ENCODE results near the gene CC2D2A.

CC2D2A gene

DNA sequence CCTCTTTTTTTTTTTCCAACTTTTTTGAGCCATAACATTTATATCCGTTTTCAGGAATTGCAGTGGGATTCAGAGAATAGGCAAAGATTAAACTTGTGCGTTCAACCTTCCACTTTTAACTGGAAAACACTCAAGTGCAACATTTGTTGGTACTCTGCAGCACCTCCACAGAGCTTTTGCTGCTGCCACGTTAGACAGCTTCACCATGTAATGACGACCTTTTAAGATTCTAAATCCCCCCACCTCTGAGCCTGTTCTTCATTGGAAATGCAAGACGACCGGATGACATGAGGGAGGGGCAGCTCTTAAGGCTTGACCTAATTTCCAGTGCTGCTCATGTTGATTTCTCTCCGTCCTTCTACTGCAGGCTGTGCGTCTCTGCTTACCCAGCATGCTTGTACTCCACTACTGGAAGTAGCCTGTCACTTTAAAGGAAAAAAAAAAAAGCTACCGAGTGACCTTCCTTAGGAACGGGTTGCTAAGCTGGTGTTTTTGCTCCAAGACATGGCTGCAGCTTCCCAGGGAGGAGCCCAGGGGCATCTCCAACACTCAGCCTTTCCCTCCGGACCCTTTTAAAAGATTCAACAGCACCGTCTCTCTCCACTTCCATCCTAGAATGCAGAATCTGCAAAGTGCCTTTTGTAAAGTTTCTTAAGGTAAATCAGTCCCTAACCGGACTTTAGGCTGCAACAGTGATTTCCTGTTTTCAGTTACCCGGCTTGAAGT is at the start of gene CC2D2A:
CC2D2A (plus strand) TSS at position 481 of the 726 bp plus-strand sequence. CDS start 6,051 bp downstream, outside the sequence.
- Histone ChIP-seq H3F3A (ENCODE audit: insufficient read depth) (no peaks in the 10 kb centered on the region), H3K79me2 (ENCODE audit: insufficient read depth, low read length) (no peaks in the 10 kb centered on the region), H3K4me2 (ENCODE audit: low read depth, low read length, poor library complexity, severe bottlenecking) (no peak within 1 kb of the TSS), H3K9me3 (ENCODE audit: insufficient read depth, low read length) (no peaks in the 10 kb centered on the region), H3K36me3 (ENCODE audit: low read length) (no peaks in the 10 kb centered on the region), H3K4me3 (ENCODE audit: insufficient read depth, low read length, poor library complexity, severe bottlenecking) (no peak within 1 kb of the TSS), H3K27me3 (ENCODE audit: low read length) (no peaks in the 10 kb centered on the region), H4K20me1 (ENCODE audit: low read depth, low read length) (no peaks in the 10 kb centered on the region), H3K9me2 (replicated peaks; ENCODE audit: insufficient read depth, low read length) (no peaks in the 10 kb centered on the region), H2AFZ (ENCODE audit: low read depth, low read length, severe bottlenecking) (no peak within 1 kb of the TSS), H3K9ac (ENCODE audit: low read length) (no peak within 1 kb of the TSS), H3K27ac (ENCODE audit: low read depth, low read length) (no peak within 1 kb of the TSS)
- TF ChIP-seq EZH2phosphoT487 (conservative IDR thresholded peaks at IDR 0.05; ENCODE audit: low read length): no peak
- TF ChIP-seq, protein P1, sequence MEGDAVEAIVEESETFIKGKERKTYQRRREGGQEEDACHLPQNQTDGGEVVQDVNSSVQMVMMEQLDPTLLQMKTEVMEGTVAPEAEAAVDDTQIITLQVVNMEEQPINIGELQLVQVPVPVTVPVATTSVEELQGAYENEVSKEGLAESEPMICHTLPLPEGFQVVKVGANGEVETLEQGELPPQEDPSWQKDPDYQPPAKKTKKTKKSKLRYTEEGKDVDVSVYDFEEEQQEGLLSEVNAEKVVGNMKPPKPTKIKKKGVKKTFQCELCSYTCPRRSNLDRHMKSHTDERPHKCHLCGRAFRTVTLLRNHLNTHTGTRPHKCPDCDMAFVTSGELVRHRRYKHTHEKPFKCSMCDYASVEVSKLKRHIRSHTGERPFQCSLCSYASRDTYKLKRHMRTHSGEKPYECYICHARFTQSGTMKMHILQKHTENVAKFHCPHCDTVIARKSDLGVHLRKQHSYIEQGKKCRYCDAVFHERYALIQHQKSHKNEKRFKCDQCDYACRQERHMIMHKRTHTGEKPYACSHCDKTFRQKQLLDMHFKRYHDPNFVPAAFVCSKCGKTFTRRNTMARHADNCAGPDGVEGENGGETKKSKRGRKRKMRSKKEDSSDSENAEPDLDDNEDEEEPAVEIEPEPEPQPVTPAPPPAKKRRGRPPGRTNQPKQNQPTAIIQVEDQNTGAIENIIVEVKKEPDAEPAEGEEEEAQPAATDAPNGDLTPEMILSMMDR (IDR thresholded peaks at IDR 0.05; ENCODE audit: insufficient read depth, low read length, poor library complexity, severe bottlenecking): no peak

DNA sequence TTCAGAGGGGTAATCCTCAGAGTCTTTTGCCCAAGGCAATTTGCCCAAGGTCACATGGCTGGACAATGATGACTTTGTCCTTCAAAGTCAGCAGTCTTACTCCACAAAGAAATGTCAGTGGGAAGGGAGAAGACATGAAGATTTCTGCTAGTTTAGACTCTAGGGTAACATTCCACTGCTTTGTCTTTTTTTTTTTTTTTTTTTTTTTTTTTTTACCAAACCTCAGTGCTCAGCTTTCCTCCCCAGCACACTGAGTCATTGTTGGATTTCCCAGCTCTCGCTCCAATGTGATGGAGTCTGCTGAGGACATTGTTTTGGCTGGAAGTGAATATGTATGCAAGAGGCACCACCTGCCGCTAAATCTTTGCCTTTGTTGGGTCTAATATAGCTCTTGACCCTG is 49.0 kb upstream of the CC2D2A start:
- Histone ChIP-seq H3K9me2 (replicated peaks; ENCODE audit: insufficient read depth, low read length) (no peaks in the 10 kb centered on the region), H2AFZ (ENCODE audit: low read depth, low read length, severe bottlenecking) (no peak overlapping the region), H3K36me3 (ENCODE audit: low read length) (no peaks in the 10 kb centered on the region), H3K27me3 (ENCODE audit: low read length) (no peaks in the 10 kb centered on the region), H3K27ac (ENCODE audit: low read depth, low read length) (no peak overlapping the region), H4K20me1 (ENCODE audit: low read depth, low read length) (no peaks in the 10 kb centered on the region), H3K9ac (ENCODE audit: low read length) (no peak overlapping the region), H3K4me3 (ENCODE audit: insufficient read depth, low read length, poor library complexity, severe bottlenecking) (no peak overlapping the region), H3K4me2 (ENCODE audit: low read depth, low read length, poor library complexity, severe bottlenecking) (no peak overlapping the region), H3K9me3 (ENCODE audit: insufficient read depth, low read length) (no peaks in the 10 kb centered on the region), H3K79me2 (ENCODE audit: insufficient read depth, low read length) (no peaks in the 10 kb centered on the region), H3F3A (ENCODE audit: insufficient read depth) (no peaks in the 10 kb centered on the region)
- TF ChIP-seq, protein P1 (IDR thresholded peaks at IDR 0.05; ENCODE audit: insufficient read depth, low read length, poor library complexity, severe bottlenecking): no peak
- no peak for TF ChIP-seq EZH2phosphoT487 (conservative IDR thresholded peaks at IDR 0.05; ENCODE audit: low read length)

DNA sequence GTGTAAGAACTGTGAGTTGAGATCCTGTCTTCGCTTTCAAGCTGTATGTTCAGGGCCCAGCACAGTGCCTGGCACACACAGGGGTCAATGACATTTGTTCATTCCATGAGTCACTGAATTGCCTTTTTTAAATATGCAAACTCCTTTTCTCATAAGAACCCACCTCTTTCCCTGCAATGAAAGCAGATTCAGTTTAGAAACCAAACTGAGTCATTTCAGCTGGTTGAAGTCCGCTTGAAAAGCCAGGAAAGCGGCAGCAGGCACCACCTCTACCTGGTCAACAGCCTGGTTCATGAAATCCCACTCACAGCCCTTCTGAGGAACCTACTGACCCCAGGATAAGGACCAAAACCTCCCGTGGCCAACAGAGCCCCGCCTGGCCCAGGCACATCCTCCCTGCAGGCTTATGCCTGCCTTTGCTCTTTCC is 46.4 kb upstream of the CC2D2A start:
- TF ChIP-seq, protein P1 (IDR thresholded peaks at IDR 0.05; ENCODE audit: insufficient read depth, low read length, poor library complexity, severe bottlenecking): no peak
- TF ChIP-seq EZH2phosphoT487 (conservative IDR thresholded peaks at IDR 0.05; ENCODE audit: low read length): no peak
- H3K9me2 ChIP-seq (replicated peaks; ENCODE audit: insufficient read depth, low read length): no peaks in the 10 kb centered on the region
- no peaks in the 10 kb centered on the region for H3F3A ChIP-seq (ENCODE audit: insufficient read depth)
- H3K4me3 ChIP-seq (ENCODE audit: insufficient read depth, low read length, poor library complexity, severe bottlenecking): no peak overlapping the region
- no peaks in the 10 kb centered on the region for H3K27me3 ChIP-seq (ENCODE audit: low read length)
- H3K79me2 ChIP-seq (ENCODE audit: insufficient read depth, low read length): no peaks in the 10 kb centered on the region
- H4K20me1 ChIP-seq (ENCODE audit: low read depth, low read length): no peaks in the 10 kb centered on the region
- no peaks in the 10 kb centered on the region for H3K36me3 ChIP-seq (ENCODE audit: low read length)
- no peak overlapping the region for H3K4me2 ChIP-seq (ENCODE audit: low read depth, low read length, poor library complexity, severe bottlenecking)
- no peak overlapping the region for H2AFZ ChIP-seq (ENCODE audit: low read depth, low read length, severe bottlenecking)
- H3K9ac ChIP-seq (ENCODE audit: low read length): no peak overlapping the region
- H3K27ac ChIP-seq (ENCODE audit: low read depth, low read length): no peak overlapping the region
- H3K9me3 ChIP-seq (ENCODE audit: insufficient read depth, low read length): no peaks in the 10 kb centered on the region
